ENCODE results near the gene LTBR. TPM values are rescaled to one million over a fixed set of nuclear protein-coding genes. Genes with fewer than 3 reads are reported as not detected.

The LTBR gene
- total and polyA plus RNA-seq, 2 of the 4 experiments (the other 2 are of a cell fraction): 19.7 to 62.5 TPM

- H4K5ac ChIP-seq (ENCODE audit: low read depth, low read length): no peak overlapping the region
- TF ChIP-seq USF2 (IDR thresholded peaks at IDR 0.05; ENCODE audit: low read depth, low read length): no peak
- TF ChIP-seq POLR2A (IDR thresholded peaks at IDR 0.05; ENCODE audit: low read depth, low read length): no peak
- no peak for TF ChIP-seq MXI1 (IDR thresholded peaks at IDR 0.05; ENCODE audit: borderline replicate concordance, low read depth, low read length)
- no peak for TF ChIP-seq SMC3 (IDR thresholded peaks at IDR 0.05; ENCODE audit: low read depth, low read length)
- no peak for TF ChIP-seq CEBPB (IDR thresholded peaks at IDR 0.05; ENCODE audit: low read depth, low read length)
- H2BK5ac ChIP-seq (ENCODE audit: low read depth, low read length, poor library complexity, severe bottlenecking): peak overlapping the region; percentile 6
- no peak overlapping the region for H3K4me2 ChIP-seq (ENCODE audit: low read depth, low read length)
- no peak overlapping the region for H4K91ac ChIP-seq (ENCODE audit: insufficient read depth, low read depth, low read length)
- H3K9me1 ChIP-seq (ENCODE audit: insufficient read depth, low read length): peaks cover 12% of the 10 kb centered on the region
- DNase-seq (no peak), ATAC-seq (ENCODE audit: low read depth) (no peak)
- no TSS peak for BruUV-seq (replicated peaks)
- in situ Hi-C loops (cut with MboI; ENCODE audit: low sequenced_read_pairs): no loop called here
- peaks cover 19% of the 10 kb centered on the region for H3K4me1 ChIP-seq (ENCODE audit: control insufficient read depth, insufficient read depth, low read length)
- H2BK120ac ChIP-seq (ENCODE audit: low read depth, low read length): 0 out of 2 replicates have a peak overlapping the region, but pooled peaks have one; percentile 13
- H3K9me3 ChIP-seq (ENCODE audit: control insufficient read depth, insufficient read depth, low read length): no peaks in the 10 kb centered on the region
- peak overlapping the region; percentile 1 for H2AK9ac ChIP-seq (replicated peaks; ENCODE audit: low read depth, low read length, poor library complexity)
- H3K4me3 ChIP-seq (ENCODE audit: insufficient read depth, low read depth, low read length): no peak overlapping the region
- H3K27ac ChIP-seq (ENCODE audit: insufficient read depth, low read length): no peak overlapping the region
- H3K18ac ChIP-seq (ENCODE audit: low read depth, low read length): no peak overlapping the region
- POLR2A ChIA-PET (ENCODE audit: unreplicated experiment): no interaction called here
- H3K4ac ChIP-seq (ENCODE audit: low read depth, low read length): peak overlapping the region; percentile 20; the same call in 1 of the 2 replicates
- no peak overlapping the region for H3K9ac ChIP-seq (ENCODE audit: low read depth, low read length)
- H4K20me1 ChIP-seq (ENCODE audit: insufficient read depth, low read length): no peaks in the 10 kb centered on the region
- no peaks in the 10 kb centered on the region for H3K36me3 ChIP-seq (ENCODE audit: control insufficient read depth, insufficient read depth, low read length)
- no peak overlapping the region for H2BK15ac ChIP-seq (ENCODE audit: low read depth, low read length)
- no peaks in the 10 kb centered on the region for H3K27me3 ChIP-seq (ENCODE audit: control insufficient read depth, insufficient read depth, low read length)
- H2BK20ac ChIP-seq (ENCODE audit: low read depth, low read length): 0 out of 2 replicates have a peak overlapping the region, but pooled peaks have one; percentile 20
- H3K23ac ChIP-seq (ENCODE audit: low read depth, low read length): no peak overlapping the region
- H3K56ac ChIP-seq (ENCODE audit: extremely low read depth, insufficient read depth, low read length): no peak overlapping the region
- no peak overlapping the region for H4K8ac ChIP-seq (ENCODE audit: low read depth in 2 of 2, low read length in 2 of 2)
- dilution Hi-C loops (cut with HindIII; ENCODE audit: low sequenced_read_pairs, unreplicated experiment): no loop called here
- no peaks in the 10 kb centered on the region for H3K79me1 ChIP-seq (ENCODE audit: low read depth in 1 of 2, low read length in 2 of 2)
- intact Hi-C loops (cut with micrococcal nuclease): no loop called here
- no peak overlapping the region for H2AK5ac ChIP-seq (ENCODE audit: low read depth, low read length)
- H3K14ac ChIP-seq (replicated peaks; ENCODE audit: low read depth, low read length): no peak overlapping the region
- WGBS, 2 experiments (ENCODE audit: extremely low coverage in 2 of 2, insufficient read length in 1 of 2): 100% methylated on average over 1 of the region's 9 CpGs; no CpG with 5 or more reads in 1 of the 2 experiments
- no peak overlapping the region for H2AFZ ChIP-seq (replicated peaks; ENCODE audit: low read length, poor library complexity)
- CTCF ChIA-PET: no interaction called here
Measured at GRCh38 chr12:6368906-6369525, 14.9 kb upstream of the LTBR start.
